Neural cell (in vitro differentiated cells): ENCODE results near the gene SEPHS1. TPM values are rescaled to one million over a fixed set of nuclear protein-coding genes. Genes with fewer than 3 reads are reported as not detected.

Experiments used
- H2AFZ ChIP-seq: fragments of 200-600, 300-800 bp; sonication (generic), shearing (Covaris generic); 2 replicates; pipeline ENCODE4 v1.6.0; 2014; ENCODE audit warnings: low read depth, mild to moderate bottlenecking, antibody characterized with exemption, low read length, moderate library complexity
- H3F3A ChIP-seq: fragments of 200-600 bp; shearing (Covaris generic); 2 replicates; pipeline ENCODE4 v1.6.1; 2016; ENCODE audit warnings: mild to moderate bottlenecking, moderate library complexity, mixed read lengths, antibody characterized with exemption, low read length; ENCODE audit not compliant: insufficient read depth, poor library complexity, severe bottlenecking
- H3K27ac ChIP-seq: fragments of 200-600, 300-800 bp; sonication (generic), shearing (Covaris generic); 2 replicates; pipeline ENCODE4 v1.5.1; 2014; ENCODE audit warnings: mild to moderate bottlenecking, low read length, moderate library complexity
- H3K27me3 ChIP-seq: fragments of 300-800, 200-600 bp; sonication (generic), shearing (Covaris generic); 2 replicates; pipeline ENCODE4 v1.6.0; 2014; ENCODE audit warnings: mild to moderate bottlenecking, low read depth, low read length, moderate library complexity; ENCODE audit not compliant: insufficient read depth
- H3K36me3 ChIP-seq: fragments of 300-800, 200-600 bp; sonication (generic), shearing (Covaris generic); 2 replicates; pipeline ENCODE4 v1.5.1; 2014; ENCODE audit warnings: mild to moderate bottlenecking, antibody characterized with exemption, low read length, moderate library complexity; ENCODE audit not compliant: insufficient read depth
- H3K4me2 ChIP-seq: fragments of 300-800, 200-600 bp; sonication (generic), shearing (Covaris generic); 2 replicates; pipeline ENCODE4 v1.6.0; 2014; ENCODE audit warnings: mild to moderate bottlenecking, low read length
- H3K4me3 ChIP-seq: fragments of 300-800, 200-600 bp; sonication (generic), shearing (Covaris generic); 2 replicates; pipeline ENCODE4 v1.5.1; 2014; ENCODE audit warnings: mild to moderate bottlenecking, low read length, moderate library complexity
- H3K79me2 ChIP-seq: fragments of 200-600 bp; shearing (Covaris generic); replicated peaks from 2 replicates; pipeline ENCODE4 v1.6.0; 2014; ENCODE audit warnings: mild to moderate bottlenecking, low read length, moderate library complexity; ENCODE audit not compliant: insufficient read depth
- H3K9ac ChIP-seq: fragments of 300-800, 200-600 bp; sonication (generic), shearing (Covaris generic); 2 replicates; pipeline ENCODE4 v1.6.1; 2016; ENCODE audit warnings: mild to moderate bottlenecking, low read length, mixed read lengths
- H3K9me2 ChIP-seq: fragments of 200-600 bp; shearing (Covaris generic); 2 replicates; pipeline ENCODE4 v1.6.1; 2016; ENCODE audit warnings: mild to moderate bottlenecking, low read length, mixed read lengths; ENCODE audit not compliant: insufficient read depth
- H3K9me3 ChIP-seq: fragments of 200-600, 300-800 bp; sonication (generic), shearing (Covaris generic); 2 replicates; pipeline ENCODE4 v1.6.1; 2016; ENCODE audit warnings: mild to moderate bottlenecking, mixed run types, low read length, moderate library complexity, mixed read lengths
- H4K20me1 ChIP-seq: fragments of 200-600 bp; shearing (Covaris generic); 2 replicates; pipeline ENCODE4 v1.6.1; 2016; ENCODE audit warnings: mild to moderate bottlenecking, mixed run types; ENCODE audit not compliant: insufficient read depth
- EP300 ChIP-seq: fragments of 450-650 bp; conservative IDR thresholded peaks from 2 replicates; pipeline ENCODE4 v1.6.1; 2014; ENCODE audit warnings: antibody characterized with exemption, mild to moderate bottlenecking, moderate library complexity; ENCODE audit not compliant: poor library complexity, severe bottlenecking
- EZH2 ChIP-seq: fragments of 200-600, 300-800 bp; shearing (Covaris generic), sonication (generic); IDR thresholded peaks from 2 replicates; pipeline ENCODE4 v1.6.1; 2014; ENCODE audit warnings: antibody characterized with exemption, low read length, borderline replicate concordance, mild to moderate bottlenecking; ENCODE audit not compliant: insufficient read depth, poor library complexity, severe bottlenecking
- MXI1 ChIP-seq: fragments of 450-650 bp; conservative IDR thresholded peaks from 2 replicates; pipeline ENCODE4 v1.6.1; 2014; ENCODE audit warnings: antibody characterized with exemption, mild to moderate bottlenecking; ENCODE audit not compliant: poor library complexity, severe bottlenecking
- POLR2AphosphoS5 ChIP-seq: IDR thresholded peaks from 2 replicates; pipeline ENCODE4 v1.6.1; 2012
- RAD21 ChIP-seq: fragments of 450-650 bp; conservative IDR thresholded peaks from 2 replicates; pipeline ENCODE4 v1.6.1; 2014; ENCODE audit warnings: antibody characterized with exemption, mild to moderate bottlenecking, moderate library complexity
- SMC3 ChIP-seq: fragments of 450-650 bp; conservative IDR thresholded peaks from 2 replicates; pipeline ENCODE4 v1.6.1; 2014; ENCODE audit warnings: antibody characterized with exemption, mild to moderate bottlenecking, moderate library complexity; ENCODE audit not compliant: poor library complexity
- TAF1 ChIP-seq: IDR thresholded peaks from 2 replicates; pipeline ENCODE4 v1.6.1; 2012; ENCODE audit warnings: low read depth
- polyA plus RNA-seq: library from polyadenylated mRNA; depleted of rRNA; stranded (reverse); fragments of >200 nt; gene quantifications from 2 replicates; pipeline ENCODE4 v1.2.3, GENCODE V29; 2014
- TF ChIP-seq, protein P1 (sequence below): fragments of 450-650 bp; IDR thresholded peaks from 2 replicates; pipeline ENCODE4 v1.5.1; 2014; ENCODE audit warnings: antibody characterized with exemption, mild to moderate bottlenecking, moderate library complexity; ENCODE audit not compliant: poor library complexity, severe bottlenecking
- TF ChIP-seq, protein P2 (sequence below): IDR thresholded peaks from 2 replicates; pipeline ENCODE4 v1.6.1; 2012; ENCODE audit warnings: borderline replicate concordance

Gene SEPHS1
- polyA plus RNA-seq, 1 donor from 2014 or later: 61.0 TPM

DNA sequence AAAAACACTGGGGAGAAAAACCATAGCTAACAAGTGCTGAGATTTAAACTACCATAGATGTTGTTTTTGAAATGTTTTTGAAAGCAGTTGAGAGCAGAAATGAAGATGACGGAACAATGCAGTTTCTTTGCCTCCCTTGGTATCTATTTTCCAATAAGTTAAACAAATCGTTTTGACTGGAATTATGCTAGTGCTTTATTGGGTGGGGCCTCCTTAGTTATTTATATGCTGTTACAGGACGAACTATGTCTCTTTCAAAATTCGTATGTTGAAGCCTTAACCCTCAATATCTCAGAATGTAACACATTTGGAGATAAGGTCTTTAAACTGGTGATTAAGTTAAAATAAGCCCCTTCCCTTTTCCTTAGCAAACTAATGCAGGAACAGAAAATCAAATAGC lies 45.5 kb upstream of the SEPHS1 start:
- Histone ChIP-seq H4K20me1 (no peaks in the 10 kb centered on the region), H3K9me3 (no peaks in the 10 kb centered on the region), H3K9me2 (no peaks in the 10 kb centered on the region), H3K36me3 (no peaks in the 10 kb centered on the region), H3F3A (no peaks in the 10 kb centered on the region), H3K79me2 (no peaks in the 10 kb centered on the region), H3K4me2 (no peak overlapping the region), H3K9ac (no peak overlapping the region), H3K27me3 (no peaks in the 10 kb centered on the region), H2AFZ (no peak overlapping the region), H3K4me3 (no peak overlapping the region), H3K27ac (no peak overlapping the region)
- no peak for TF ChIP-seq TAF1
- no peak for TF ChIP-seq EP300
- no peak for TF ChIP-seq SMC3
- TF ChIP-seq, protein P1, sequence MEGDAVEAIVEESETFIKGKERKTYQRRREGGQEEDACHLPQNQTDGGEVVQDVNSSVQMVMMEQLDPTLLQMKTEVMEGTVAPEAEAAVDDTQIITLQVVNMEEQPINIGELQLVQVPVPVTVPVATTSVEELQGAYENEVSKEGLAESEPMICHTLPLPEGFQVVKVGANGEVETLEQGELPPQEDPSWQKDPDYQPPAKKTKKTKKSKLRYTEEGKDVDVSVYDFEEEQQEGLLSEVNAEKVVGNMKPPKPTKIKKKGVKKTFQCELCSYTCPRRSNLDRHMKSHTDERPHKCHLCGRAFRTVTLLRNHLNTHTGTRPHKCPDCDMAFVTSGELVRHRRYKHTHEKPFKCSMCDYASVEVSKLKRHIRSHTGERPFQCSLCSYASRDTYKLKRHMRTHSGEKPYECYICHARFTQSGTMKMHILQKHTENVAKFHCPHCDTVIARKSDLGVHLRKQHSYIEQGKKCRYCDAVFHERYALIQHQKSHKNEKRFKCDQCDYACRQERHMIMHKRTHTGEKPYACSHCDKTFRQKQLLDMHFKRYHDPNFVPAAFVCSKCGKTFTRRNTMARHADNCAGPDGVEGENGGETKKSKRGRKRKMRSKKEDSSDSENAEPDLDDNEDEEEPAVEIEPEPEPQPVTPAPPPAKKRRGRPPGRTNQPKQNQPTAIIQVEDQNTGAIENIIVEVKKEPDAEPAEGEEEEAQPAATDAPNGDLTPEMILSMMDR: no peak
- TF ChIP-seq, protein P2, sequence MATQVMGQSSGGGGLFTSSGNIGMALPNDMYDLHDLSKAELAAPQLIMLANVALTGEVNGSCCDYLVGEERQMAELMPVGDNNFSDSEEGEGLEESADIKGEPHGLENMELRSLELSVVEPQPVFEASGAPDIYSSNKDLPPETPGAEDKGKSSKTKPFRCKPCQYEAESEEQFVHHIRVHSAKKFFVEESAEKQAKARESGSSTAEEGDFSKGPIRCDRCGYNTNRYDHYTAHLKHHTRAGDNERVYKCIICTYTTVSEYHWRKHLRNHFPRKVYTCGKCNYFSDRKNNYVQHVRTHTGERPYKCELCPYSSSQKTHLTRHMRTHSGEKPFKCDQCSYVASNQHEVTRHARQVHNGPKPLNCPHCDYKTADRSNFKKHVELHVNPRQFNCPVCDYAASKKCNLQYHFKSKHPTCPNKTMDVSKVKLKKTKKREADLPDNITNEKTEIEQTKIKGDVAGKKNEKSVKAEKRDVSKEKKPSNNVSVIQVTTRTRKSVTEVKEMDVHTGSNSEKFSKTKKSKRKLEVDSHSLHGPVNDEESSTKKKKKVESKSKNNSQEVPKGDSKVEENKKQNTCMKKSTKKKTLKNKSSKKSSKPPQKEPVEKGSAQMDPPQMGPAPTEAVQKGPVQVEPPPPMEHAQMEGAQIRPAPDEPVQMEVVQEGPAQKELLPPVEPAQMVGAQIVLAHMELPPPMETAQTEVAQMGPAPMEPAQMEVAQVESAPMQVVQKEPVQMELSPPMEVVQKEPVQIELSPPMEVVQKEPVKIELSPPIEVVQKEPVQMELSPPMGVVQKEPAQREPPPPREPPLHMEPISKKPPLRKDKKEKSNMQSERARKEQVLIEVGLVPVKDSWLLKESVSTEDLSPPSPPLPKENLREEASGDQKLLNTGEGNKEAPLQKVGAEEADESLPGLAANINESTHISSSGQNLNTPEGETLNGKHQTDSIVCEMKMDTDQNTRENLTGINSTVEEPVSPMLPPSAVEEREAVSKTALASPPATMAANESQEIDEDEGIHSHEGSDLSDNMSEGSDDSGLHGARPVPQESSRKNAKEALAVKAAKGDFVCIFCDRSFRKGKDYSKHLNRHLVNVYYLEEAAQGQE: no peak
- no peak for TF ChIP-seq MXI1
- no peak for TF ChIP-seq POLR2AphosphoS5
- no peak for TF ChIP-seq RAD21
- TF ChIP-seq EZH2: no peak

DNA sequence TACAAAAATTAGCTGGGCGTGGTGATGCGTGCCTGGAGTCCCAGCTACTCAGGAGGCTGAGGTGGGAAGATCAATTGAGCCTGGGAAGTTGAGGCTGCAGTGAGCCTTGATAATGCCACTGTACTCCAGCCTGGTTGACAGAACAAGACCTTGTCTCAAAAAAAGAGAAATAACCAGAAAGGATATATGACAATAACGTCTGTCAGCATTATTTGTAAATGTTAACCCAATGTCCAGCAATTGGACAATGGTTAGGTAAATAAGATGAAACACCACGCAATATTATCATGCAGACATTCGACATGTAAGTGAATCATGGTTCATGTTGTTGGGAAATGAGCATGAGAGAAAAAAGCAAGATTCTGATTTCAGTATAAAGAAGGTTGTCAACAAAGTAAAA lies 44.6 kb upstream of the SEPHS1 start:
- H3K9ac ChIP-seq: no peak overlapping the region
- no peaks in the 10 kb centered on the region for H3K36me3 ChIP-seq
- H3F3A ChIP-seq: no peaks in the 10 kb centered on the region

More for the DNA sequence above, 44.6 kb upstream of the SEPHS1 start:
- no peak for TF ChIP-seq SMC3
- no peak for TF ChIP-seq POLR2AphosphoS5
- no peak for TF ChIP-seq EP300
- TF ChIP-seq, protein P2: no peak
- no peak for TF ChIP-seq EZH2
- TF ChIP-seq MXI1: no peak
- TF ChIP-seq RAD21: no peak
- TF ChIP-seq, protein P1: no peak
- no peak for TF ChIP-seq TAF1
- Histone ChIP-seq H3K4me3 (no peak overlapping the region), H4K20me1 (no peaks in the 10 kb centered on the region), H3K9me2 (no peaks in the 10 kb centered on the region), H2AFZ (no peak overlapping the region), H3K27me3 (no peaks in the 10 kb centered on the region), H3K4me2 (no peak overlapping the region), H3K27ac (no peak overlapping the region), H3K9me3 (no peaks in the 10 kb centered on the region), H3K79me2 (no peaks in the 10 kb centered on the region)
